Superior temporal gyrus (tissue), 1 donor: ENCODE measurements around the gene ETV7.
"Not testable (repeated sequence)": the region's sequence is repeated elsewhere in the genome, so short reads cannot be mapped to it uniquely, and the experiment has no call there.

ENCODE experiments used
- DNase-seq: peaks from one replicate; pipeline ENCODE4 v3.0.0-alpha.2; 2016; ENCODE audit errors: extremely low spot score

ETV7 gene

DNA sequence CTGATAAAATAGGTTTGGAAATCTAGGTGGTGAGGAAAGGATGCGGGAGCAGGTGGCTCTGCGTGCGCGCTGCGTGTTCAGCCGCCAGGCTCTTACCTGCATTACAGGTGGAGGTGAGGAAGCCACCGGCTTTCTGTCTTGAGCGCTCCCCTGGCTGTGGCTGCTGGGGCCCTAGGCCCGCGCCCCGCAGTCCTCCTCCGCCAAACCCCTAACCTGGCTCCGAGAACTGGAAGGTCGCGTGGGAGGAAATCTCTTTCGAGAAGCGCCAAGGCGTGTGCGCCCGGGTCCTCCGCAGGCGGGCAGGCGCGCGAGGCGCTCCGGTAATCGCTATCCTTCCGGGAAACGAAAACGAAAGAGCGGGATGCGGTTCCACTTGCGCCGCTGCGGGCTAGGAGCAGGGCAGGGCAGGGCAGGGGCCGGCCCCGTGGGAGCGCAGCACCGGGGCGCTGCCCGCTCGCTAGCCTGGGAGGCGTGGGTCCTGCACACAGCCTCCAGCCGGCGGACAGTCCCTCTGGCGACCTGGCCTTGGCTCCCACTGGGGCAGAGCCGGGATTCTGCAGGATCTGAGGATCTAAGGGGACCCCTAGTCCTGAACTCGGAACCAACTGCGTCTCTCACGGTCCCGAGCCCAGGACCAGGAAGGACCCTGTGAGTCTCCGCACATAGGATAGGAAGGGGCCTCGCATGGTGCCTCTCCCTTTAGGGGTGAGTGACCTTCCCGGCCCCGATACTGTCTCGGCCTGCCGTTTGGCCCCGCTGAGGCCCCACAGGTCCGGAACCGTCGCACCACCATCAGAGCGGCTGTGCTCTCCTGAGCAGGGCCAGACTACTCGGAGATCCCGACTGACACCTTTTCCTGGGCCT, at the start of gene ETV7:
Gene ETV7, minus strand, starts transcription at position 230 of the 864 bp plus-strand sequence. Its CDS starts 128 bp downstream, at position 102.
- no peak for DNase-seq

DNA sequence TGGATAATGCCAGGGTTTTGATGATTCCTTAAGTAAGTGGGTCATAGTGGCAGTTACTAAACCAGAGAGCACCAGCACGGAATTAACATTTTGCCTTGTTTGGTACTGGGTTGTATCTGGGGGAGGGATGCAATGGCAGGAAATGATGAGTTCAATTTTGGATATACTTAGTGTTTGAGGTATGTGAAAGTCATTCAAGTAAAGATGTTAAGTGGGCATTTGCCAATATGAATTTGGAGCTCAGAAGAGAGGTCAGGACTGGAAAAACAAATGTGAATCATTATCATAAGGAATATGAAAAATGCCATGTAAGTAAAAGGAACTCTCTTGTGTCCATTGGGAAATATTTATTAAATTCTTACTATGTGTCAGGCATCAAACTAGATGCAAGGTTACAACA, 49.0 kb upstream of the ETV7 start:
- no peak for DNase-seq

DNA sequence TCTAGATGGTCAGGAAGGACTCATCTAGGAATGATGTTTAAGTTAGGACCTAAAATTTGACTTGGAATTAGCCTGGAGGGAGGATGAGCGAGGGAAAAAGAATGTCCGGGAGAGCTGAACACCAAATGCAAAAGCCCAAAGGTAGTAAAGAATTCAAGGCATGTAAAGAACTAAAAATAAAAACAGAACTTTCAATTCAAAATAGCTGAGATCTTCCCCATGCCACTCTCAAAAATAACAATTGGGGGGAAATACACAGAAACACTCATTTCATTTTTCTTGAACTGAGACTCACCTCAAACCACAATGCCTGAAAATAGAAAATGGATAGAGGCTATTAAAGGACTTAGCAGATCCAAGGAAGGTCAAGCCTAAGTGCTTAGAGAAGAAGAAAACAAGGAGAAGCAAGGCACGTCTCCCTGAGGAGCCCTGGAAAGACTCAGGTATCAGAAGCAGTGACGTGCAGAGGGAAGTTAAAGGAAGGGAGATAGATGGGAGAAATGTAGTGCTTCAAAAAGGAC, 44.7 kb upstream of the ETV7 start:
- DNase-seq, result no peak

DNA sequence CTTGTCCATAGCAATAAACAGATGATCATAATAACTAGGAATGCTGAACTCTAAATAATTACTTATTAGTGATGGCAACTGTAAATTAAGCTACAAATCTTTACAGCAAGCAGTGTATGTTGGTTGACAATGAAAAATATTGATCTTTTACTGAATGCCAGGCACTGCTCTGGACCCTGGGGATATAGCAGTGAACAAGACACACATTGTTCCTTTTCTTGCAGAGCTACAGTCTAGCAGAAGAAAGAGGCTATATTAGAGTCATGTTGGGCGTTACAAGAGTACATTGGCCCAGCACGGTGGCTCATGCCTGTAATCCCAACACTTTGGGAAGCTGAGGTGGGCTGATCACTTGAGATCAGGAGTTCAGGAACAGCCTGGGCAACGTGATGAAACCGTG, 43.7 kb upstream of the ETV7 start:
- DNase-seq, result no peak

DNA sequence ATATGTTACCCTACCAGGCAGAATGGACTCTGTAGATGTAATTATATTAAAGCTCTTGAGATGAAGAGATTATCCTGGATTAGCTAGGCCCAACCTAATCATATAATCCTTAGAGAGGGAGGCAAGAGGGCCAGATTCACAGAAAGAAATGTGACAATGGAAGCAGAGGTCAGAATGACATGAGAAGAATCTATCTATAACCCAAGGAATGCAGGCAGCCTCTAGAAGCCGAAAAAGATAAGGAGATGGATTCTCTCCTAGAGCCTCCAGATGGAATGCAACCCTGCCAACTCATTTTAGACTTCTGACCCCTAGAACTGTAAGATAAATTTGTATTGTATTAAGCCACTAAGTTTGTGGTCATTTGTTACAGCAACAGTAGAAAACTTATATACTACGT, 42.9 kb upstream of the ETV7 start:
- no peak for DNase-seq

DNA sequence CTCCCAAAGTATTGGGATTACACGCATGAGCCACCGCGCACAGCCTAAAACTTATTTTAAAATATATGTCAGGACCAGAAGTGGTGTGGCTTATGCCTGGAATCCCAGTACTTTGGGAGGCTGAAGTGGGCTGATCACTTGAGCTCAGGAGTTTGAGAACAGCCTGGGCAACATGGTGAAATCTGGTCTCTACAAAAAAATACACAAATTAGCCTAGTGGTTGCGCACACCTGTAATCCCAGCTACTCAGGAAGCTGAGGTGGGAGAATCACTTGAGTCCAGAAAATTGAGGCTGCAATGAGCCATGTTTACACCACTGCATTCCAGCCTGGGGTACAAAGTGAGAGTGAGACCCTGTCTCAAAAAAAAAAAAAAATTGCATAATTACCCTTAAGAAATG, 41.4 kb upstream of the ETV7 start:
- no peak for DNase-seq

DNA sequence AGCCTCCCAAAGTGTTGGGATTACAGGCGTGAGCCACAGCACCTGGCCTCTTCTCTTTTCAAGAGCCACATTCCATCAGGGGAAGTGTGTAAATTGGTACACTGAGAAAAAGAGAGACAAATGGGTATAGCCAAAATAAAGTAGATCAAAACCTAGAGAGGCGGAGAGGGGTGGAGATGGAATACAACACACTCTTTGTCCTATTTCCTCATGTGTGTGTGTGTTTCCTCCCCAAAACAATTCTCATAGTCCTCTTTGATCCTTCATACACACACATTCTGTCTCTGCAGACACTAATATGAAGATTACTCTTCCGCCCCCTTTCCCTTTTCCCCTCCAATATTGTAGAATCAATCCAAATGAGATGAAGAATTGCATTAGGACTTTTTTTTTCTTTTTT, 39.2 kb upstream of the ETV7 start:
- DNase-seq, result no peak

DNA sequence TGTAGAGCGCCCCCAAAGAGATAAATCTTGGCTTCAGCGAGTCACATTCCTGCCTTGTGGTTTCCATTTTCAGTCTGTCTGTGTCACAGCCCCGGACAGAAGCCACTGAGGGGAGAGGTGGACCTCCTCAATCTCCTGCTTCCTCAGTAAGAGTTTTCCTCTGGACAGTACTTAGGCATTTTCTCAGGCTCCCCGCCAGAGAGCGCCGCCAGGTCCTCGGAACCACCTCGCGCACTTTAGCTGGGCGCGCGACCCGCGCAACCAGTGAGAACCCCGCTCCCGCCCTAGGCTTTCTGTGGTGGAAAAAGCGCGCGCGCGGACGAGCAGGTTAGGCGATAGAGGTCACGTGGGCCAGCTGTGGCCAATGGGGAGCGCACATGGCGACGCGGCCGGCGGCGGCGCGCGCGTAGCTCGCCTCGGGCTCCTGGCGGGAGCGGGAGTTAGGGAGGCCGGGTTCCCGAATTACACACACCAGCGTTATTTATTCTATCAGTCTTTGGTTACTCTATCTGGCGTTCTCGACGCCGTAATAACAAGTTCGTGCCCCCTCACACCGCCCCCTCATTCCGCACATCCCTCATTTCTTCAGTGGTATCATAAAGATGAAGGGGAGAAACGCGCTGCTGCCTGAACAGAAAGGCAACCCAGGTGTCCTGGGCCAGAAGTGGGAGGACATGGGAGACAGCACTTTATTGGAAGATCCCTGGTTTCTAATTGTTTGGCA, 35.8 kb upstream of the ETV7 start:
- DNase-seq, result peak; percentile 97

DNA sequence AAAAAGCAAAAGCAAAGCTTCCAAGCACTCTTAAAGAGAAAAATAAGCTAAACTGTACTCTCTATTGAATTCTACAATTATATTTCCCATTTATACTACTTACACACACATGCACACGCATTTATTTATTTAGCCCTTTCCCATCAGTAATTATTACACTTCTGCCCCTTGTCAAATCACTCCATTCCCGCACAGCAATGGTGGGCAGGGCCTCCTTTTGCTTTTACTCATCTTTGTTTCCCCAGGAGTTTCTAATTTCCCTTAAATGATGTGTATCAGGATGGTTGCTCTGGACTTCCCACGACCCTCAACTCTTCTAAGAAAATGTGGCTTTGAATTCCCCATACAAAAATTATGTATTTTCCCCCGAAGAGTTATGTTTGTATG, 35.2 kb upstream of the ETV7 start:
- no peak for DNase-seq

DNA sequence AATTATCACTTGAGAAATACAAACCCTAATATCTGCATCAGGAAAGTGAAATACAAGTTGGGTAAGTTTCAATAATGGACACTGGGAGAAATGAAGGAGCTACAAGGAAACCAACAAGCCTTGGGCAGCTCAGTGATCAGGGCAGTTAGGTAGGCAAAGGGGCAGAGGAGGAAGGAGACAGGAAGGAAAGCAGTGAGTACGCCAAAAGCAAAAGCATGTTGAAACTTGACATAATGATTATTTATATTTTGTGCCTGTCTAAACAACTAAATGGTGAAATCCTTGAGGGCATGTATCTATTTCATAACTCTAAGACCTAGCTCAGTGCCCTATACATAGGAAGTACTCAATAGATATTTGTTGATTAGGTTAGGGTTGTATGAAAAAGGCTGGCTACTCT, 31.8 kb upstream of the ETV7 start:
- no peak for DNase-seq

DNA sequence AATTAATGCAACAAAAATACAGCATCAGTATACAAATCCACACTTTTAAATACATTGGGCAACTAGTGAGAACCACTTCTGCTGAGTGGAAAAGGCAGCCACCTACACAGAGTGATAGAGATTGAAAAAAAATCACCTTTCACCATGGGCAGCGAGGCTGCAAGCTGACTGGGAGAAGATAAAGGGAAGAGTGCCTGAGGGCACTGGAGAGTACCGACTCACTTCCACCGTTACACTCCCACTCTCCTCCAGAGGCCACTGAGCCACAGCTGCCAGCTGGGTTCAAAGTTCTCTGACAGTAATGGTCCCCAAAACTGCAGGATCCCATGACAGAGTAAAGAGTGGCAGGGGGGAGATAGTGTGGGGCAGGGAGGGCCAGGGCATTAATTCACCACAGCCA, 31.1 kb upstream of the ETV7 start:
- DNase-seq, result no peak

DNA sequence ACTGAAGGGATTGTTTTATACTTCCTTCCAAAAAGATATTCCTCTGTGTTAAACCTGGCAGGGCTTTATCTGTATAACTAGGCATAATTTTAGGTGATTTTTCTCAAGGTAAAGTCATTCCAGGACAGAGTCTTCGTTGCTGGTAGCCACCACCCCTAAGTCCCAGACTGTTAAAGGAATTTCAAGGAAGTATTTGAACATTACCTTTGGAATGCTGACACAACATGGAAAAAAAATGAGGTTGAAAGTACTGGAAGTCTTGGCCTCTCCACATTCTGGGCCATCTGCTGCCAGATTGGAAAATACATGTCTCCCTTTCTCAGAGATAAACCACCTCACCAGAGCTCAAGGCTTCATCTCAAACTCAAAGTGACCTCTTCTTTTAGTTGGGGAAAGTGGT, 27.0 kb upstream of the ETV7 start:
- DNase-seq, result no peak

DNA sequence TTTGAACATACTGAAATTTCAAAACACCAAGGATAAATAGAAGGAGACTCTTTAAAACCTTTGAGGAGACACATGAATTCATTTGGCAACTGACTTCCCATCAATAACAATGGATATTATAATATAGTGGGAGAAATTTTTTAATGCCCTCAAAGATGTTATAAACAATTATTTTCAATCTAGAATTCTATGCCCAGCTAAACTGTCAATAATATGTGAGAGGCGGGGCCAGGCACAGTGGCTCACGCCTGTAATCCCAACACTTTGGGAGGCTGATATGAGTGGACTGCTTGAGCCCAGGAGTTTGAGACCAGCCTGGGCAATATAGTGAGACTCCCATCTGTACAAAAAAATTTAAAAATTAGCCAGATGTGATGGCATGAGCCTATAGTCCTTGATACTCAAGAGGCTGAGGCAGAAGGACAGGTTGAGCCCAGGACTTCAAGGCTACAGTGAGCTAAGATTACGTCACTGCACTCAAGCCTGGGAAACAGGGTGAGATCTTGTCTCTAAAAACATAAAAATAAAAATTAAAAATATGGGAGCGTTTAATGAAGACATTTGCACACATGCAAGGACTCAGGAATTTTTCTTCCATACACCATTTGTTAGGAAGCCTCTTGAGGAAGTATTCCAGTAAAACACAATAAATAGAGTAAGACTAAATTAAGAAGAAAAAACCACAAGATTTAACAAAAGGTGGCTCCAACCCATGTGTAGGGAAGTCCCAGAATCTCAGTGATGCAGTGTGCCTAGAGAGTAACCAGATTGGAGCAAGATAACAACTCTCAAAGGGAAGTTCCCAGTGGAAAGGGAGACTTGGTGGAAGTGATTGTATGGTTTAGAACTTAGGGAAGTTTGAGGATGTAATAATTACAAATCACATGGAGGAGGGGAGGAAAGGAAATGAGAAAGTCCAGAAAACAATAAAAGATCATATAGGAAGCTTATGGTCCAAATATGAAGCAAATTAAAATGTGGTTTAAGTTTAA, 26.3 kb upstream of the ETV7 start:
- no peak for DNase-seq

DNA sequence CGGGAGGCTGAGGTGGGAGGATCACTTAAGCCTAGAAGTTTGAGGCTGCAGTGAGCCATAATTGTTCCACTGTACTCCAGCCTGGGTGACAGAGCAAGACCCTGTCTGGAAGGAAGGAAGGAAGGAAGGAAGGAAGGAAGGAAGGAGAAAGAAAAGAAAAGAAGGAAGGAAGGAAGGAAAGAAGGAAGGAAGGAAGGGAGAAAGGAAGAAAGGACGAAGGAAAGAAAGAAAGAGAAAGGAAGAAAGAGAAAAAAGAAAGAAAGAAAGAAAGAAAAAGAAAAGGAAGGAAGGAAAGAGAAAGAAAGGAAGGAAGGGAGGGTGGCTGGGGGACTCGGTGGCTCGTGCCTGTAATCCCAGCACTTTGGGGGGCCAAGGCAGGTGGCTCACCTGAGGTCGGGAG, 22.2 kb upstream of the ETV7 start:
- DNase-seq, result not testable (repeated sequence)

DNA sequence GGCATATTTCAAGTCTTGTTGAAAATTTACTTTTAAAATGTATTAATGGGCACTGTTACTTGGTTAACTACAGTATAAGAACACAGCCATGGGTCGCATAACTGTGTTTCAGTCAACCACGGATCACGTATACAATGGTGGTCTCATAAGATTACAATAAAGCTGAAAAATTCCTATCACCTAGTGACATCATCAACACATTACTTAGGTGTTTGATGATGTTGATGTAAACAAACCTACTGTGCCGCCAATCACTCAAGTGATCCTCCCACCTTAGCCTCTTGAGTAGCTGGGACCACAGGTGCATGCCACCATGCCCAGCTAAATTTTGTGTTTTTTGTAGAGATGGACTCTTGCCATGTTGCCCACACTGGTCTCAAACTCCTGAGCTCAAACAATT, 16.7 kb upstream of the ETV7 start:
- no peak for DNase-seq

DNA sequence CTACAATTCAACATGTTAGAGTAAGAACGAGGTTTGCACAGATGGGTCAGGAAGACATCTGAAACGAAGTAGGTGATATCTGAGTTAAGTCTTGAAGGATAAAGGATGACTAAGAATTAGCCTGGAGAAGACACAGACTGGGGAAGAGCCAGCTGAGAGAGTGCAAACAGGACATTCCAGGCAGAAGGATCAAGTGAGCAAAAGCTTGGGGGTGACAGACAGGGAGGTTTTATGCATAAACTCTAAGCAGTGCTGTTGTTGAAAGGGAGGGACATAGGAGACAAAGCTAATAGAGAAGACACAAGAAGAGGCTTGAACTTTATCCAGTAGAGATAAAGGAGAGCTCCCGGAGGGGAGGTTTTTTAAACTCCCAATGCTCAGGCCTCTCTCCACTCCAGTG, 15.0 kb upstream of the ETV7 start:
- no peak for DNase-seq

DNA sequence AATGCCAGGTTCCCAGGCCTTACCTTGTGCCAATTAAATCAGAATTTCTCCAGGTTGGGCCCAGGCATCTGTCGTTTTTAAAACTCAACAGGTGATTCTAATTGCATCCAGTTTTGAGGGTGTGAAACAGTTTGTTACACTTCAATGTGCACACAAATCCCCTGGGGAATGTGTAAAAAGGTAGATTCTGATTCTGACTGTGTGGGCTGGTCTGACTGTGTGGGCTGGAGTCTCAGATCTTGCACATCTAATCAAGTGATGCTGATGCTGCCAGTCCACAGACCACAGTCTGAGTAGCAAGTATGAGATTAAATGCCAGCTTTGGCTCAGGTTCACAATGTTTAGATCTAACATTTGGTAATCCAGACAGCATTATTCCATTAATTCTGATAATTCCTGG, 12.5 kb upstream of the ETV7 start:
- DNase-seq, result no peak

DNA sequence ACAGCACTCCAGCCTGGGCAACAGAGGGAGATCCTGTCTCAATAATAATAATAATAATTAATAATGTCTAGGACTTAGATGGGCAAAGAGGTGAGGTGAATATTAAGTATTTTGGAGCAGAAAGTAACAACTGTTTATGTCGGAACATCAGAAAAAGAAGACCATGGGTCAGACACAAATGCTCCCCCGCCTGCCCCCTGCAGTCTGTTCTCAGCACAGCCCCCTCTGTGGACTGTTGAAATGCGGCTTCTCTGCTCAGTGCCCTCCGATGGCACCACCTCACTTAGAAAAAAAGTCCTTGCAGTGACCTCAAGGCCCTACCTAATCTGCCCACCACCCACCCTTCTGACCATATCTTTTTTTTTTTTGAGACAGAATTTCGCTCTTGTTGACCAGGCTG, 5.2 kb upstream of the ETV7 start:
- DNase-seq, result no peak

DNA sequence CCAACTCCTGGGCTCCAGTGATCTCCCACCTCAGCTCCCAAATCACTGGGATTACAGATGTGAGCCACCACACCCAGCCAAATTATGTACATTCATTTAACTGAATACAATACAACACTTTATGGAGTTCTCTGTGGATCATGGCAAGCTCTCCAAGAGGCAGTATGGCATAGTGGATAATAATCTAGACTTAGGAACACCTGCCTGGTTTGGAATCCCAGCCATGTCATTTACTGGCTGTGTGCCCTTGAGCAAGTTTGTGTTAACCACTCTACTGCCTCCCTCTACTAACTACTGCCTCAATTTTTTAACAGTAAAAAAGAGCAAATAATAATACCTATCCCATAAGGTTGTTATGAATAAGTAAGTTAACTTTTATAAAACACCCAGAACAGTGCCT, 1.9 kb upstream of the ETV7 start:
- no peak for DNase-seq

DNA sequence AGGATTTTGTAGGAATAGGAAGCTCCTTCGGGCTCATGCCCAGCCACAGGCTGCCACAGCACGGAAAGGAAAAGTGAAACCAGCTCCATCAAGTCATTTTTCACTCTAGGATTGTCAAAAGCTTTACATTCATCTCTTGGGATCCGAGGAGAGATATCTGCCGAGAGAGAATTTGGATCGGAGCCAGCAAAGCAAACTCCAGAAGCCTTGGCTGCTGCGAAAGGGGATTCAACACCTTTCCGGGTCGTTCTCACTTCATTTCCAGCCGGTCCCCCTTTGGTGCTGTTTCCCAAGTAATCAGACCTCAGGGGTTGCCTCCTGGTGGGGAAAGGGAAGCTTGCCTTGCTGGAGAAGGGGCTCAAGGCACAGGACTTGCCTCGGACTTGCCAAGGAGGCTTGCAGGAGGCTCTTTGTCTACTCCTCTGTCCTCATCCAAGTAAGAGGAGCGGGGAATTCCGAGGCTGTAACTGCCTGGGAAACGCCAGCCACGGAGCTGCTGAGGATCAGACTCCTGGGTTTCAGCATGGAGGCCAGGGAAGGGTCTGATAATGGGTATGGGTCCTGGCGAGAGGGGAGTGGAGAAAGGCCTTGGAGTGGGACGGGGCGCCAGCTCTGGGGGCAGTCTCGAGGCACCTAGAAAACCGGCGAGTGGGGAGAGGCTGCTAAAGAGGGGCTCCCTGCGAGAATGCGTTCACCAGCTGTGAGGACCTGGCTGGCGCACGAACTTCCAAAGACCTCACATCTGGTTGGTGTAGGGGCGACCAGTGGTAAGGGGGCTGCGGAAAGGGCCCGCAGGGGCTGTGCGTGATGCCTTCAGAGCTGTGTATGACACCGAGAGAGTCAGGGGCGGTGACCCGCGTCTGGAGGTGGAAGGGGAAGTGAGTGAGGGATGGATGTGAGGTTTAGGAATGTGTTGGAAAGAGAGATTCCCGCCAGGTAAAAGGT, 702 bp downstream of the ETV7 start:
- DNase-seq, result peak; percentile 37

DNA sequence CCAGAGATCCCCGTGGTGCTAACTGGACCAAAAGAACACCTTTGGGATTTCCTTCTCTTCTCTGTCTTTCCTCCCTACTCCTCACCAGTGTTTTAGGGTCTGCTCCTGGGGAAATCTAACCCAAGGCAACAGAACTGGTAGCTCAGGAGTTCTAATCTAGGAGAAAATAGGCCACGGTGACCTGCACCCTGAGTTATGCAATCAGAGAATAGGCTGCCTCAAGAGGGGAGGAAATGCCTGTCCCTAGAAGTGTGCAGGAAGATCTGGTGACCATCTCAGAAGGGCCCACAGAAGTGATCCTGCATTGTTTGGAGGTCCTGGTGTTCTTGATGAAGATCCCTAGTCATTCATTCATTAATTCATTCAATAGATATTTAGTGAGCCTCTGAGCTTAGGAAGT, 3.4 kb downstream of the ETV7 start:
- no peak for DNase-seq
